Smooth muscle cell (in vitro differentiated cells): ENCODE data around the gene LCE1C. TPM values are rescaled to one million over a fixed set of nuclear protein-coding genes. Genes with fewer than 3 reads are reported as not detected.

ENCODE experiments used
- DNase-seq: peaks from one replicate; lab custom pipeline; 2025; ENCODE audit not compliant: unreplicated experiment; lab: John Stamatoyannopoulos, UW
- H2AFZ ChIP-seq: fragments of 200-600 bp; sonication (generic); 2 replicates; pipeline ENCODE4 v1.6.0; 2016; ENCODE audit warnings: antibody characterized with exemption, low read depth, mild to moderate bottlenecking
- H3F3A ChIP-seq: fragments of 200-600 bp; sonication (generic); 2 replicates; pipeline ENCODE4 v1.6.0; 2017; ENCODE audit warnings: antibody characterized with exemption, low read depth
- H3K27ac ChIP-seq: fragments of 200-600 bp; sonication (generic); 2 replicates; pipeline ENCODE4 v1.5.1; 2016; ENCODE audit warnings: low read depth, mild to moderate bottlenecking
- H3K27me3 ChIP-seq: fragments of 200-600 bp; sonication (generic); 2 replicates; pipeline ENCODE4 v1.6.1; 2016; ENCODE audit warnings: low read depth, mild to moderate bottlenecking
- H3K36me3 ChIP-seq: fragments of 200-600 bp; sonication (generic); 2 replicates; pipeline ENCODE4 v1.5.1; 2016; ENCODE audit warnings: low read depth
- H3K4me1 ChIP-seq: fragments of 200-600 bp; sonication (generic); 2 replicates; pipeline ENCODE4 v1.5.1; 2016; ENCODE audit warnings: low read depth
- H3K4me2 ChIP-seq: fragments of 200-600 bp; sonication (generic); 2 replicates; pipeline ENCODE4 v1.6.0; 2016; ENCODE audit warnings: mild to moderate bottlenecking
- H3K4me3 ChIP-seq: fragments of 200-600 bp; sonication (generic); 2 replicates; pipeline ENCODE4 v1.5.1; 2016; ENCODE audit warnings: mild to moderate bottlenecking
- H3K79me2 ChIP-seq: fragments of 200-600 bp; sonication (generic); 2 replicates; pipeline ENCODE4 v1.6.0; 2016; ENCODE audit warnings: low read depth, mild to moderate bottlenecking
- H3K9ac ChIP-seq: fragments of 200-600 bp; sonication (generic); 2 replicates; pipeline ENCODE4 v1.6.0; 2016; ENCODE audit warnings: low read depth
- H3K9me3 ChIP-seq: fragments of 200-600 bp; sonication (generic); replicated peaks from 2 replicates; pipeline ENCODE4 v1.5.1; 2016; ENCODE audit warnings: low read depth
- H4K20me1 ChIP-seq: fragments of 200-600 bp; sonication (generic); 2 replicates; pipeline ENCODE4 v1.6.0; 2016; ENCODE audit warnings: low read depth
- WGBS: methylation state at CpG from one replicate; pipeline ENCODE4 v1.1.7; 2016; ENCODE audit warnings: low lambda C conversion rate; 5-methylcytosine and 5-hydroxymethylcytosine counted together
- polyA plus RNA-seq: library from polyadenylated mRNA; unstranded; fragments of >200 nt; fragmentation: Nextera tagmentation; extraction: Ambion mirVana; gene quantifications from 2 replicates; pipeline ENCODE4 v1.2.1, GENCODE V29; 2016
- total RNA-seq: library from RNA; depleted of rRNA; stranded (reverse); fragments of >200 nt; gene quantifications from 2 replicates; pipeline ENCODE4 v1.2.3, GENCODE V29; 2014
- TF ChIP-seq, protein P1 (sequence below): fragments of 200-600 bp; sonication (generic); IDR thresholded peaks from 2 replicates; pipeline ENCODE4 v1.5.1; 2017; ENCODE audit warnings: borderline replicate concordance, mild to moderate bottlenecking, antibody characterized with exemption; ENCODE audit not compliant: insufficient read depth, poor library complexity, severe bottlenecking

Gene LCE1C
- total and polyA plus RNA-seq, 2 experiments from 2014 or later: not detected

DNA sequence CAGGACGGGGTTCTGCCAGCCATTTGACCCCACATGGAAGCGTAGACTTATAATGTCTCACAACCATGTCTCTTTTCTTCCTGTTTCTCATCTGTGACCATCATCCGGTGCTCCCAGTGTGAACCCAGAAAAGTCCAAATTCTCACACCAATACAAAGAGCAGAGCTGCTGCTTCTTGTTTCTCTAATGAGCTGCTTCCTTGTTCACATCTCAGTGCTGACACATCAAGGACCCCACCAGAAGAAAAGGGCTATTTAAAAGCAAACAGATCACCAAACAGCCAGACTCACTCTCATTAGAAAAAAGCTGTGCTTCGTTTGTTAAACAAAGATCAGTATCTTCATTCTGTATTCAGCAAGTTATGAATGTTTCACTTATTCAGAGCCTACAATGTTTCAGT, 10.8 kb downstream of the LCE1C start:
- Histone ChIP-seq H3K4me2 (no peak overlapping the region), H3K79me2 (no peaks in the 10 kb centered on the region), H3F3A (no peaks in the 10 kb centered on the region), H4K20me1 (no peaks in the 10 kb centered on the region), H3K36me3 (no peaks in the 10 kb centered on the region), H3K27me3 (no peaks in the 10 kb centered on the region), H3K9me3 (peaks cover 3% of the 10 kb centered on the region), H3K4me3 (no peak overlapping the region), H2AFZ (no peak overlapping the region), H3K4me1 (no peaks in the 10 kb centered on the region), H3K27ac (no peak overlapping the region), H3K9ac (no peak overlapping the region)
- no peak for DNase-seq
- TF ChIP-seq, protein P1, sequence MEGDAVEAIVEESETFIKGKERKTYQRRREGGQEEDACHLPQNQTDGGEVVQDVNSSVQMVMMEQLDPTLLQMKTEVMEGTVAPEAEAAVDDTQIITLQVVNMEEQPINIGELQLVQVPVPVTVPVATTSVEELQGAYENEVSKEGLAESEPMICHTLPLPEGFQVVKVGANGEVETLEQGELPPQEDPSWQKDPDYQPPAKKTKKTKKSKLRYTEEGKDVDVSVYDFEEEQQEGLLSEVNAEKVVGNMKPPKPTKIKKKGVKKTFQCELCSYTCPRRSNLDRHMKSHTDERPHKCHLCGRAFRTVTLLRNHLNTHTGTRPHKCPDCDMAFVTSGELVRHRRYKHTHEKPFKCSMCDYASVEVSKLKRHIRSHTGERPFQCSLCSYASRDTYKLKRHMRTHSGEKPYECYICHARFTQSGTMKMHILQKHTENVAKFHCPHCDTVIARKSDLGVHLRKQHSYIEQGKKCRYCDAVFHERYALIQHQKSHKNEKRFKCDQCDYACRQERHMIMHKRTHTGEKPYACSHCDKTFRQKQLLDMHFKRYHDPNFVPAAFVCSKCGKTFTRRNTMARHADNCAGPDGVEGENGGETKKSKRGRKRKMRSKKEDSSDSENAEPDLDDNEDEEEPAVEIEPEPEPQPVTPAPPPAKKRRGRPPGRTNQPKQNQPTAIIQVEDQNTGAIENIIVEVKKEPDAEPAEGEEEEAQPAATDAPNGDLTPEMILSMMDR: no peak
- WGBS: 57% methylated on average over 4 of the region's 4 CpGs

DNA sequence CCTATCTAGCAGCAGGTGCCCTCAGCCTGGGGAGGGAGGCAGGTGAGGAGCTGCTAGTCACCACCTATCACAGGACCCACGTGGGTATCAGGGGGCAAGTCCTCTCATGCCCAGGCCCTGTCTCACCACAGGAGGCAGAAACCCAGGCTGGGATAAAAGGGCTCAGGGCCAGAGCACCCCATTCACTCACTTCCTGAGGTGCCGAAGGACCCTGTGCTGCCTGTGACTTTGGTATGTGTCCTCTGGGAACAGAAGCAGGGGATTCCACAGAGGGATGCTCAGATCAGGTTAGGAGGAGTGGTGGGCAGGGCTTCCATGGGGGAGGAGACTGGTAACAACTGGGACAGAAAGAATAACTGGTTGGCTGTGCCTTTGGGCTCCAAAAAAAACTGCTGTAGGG, 20.4 kb downstream of the LCE1C start, which contains the start of gene LCE1E:
TSS of gene LCE1E (plus strand) at position 181 of the 400 bp plus-strand sequence. CDS start 1,043 bp downstream, outside the sequence.
- Histone ChIP-seq H3K9me3 (peaks cover 10% of the 10 kb centered on the region), H3K4me1 (no peaks in the 10 kb centered on the region), H3K27ac (no peak within 1 kb of the TSS), H3K27me3 (no peaks in the 10 kb centered on the region), H3F3A (no peaks in the 10 kb centered on the region), H3K9ac (no peak within 1 kb of the TSS), H4K20me1 (no peaks in the 10 kb centered on the region), H3K79me2 (no peaks in the 10 kb centered on the region), H3K4me2 (no peak within 1 kb of the TSS), H3K36me3 (no peaks in the 10 kb centered on the region), H3K4me3 (no peak within 1 kb of the TSS), H2AFZ (no peak within 1 kb of the TSS)
- TF ChIP-seq, protein P1: no peak
- DNase-seq: no peak
- 44% methylated on average over 2 of the region's 2 CpGs for whole genome bisulfite sequencing

DNA sequence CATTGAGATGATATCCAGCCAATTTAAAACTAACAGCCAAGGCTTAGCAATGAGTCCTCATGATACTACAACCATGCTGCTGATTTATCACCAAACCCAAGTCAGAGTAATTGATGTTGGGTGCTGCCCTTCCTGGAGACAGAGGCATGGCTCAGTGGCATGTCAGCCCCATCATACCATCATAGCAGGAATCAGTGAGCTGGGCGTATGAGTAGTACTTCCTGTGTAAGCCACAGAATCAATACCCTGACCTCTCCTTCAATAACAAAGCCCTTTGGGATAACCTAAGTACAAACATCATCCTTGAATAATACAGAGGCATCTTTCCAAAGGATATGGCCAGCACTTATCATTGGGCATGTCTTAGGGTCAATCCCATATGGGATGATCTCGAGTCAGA, 23.4 kb downstream of the LCE1C start:
- 51% methylated on average over 2 of the region's 2 CpGs for WGBS

More for the DNA sequence above, 23.4 kb downstream of the LCE1C start:
- peaks cover 3% of the 10 kb centered on the region for H3K9me3 ChIP-seq
- no peak overlapping the region for H3K27ac ChIP-seq
- H3K36me3 ChIP-seq: no peaks in the 10 kb centered on the region
- TF ChIP-seq, protein P1: no peak
- H3K4me1 ChIP-seq: no peaks in the 10 kb centered on the region
- H3K4me2 ChIP-seq: no peak overlapping the region
- H3K27me3 ChIP-seq: no peaks in the 10 kb centered on the region
- H3K9ac ChIP-seq: no peak overlapping the region
- H3F3A ChIP-seq: no peaks in the 10 kb centered on the region
- DNase-seq: no peak
- H4K20me1 ChIP-seq: no peaks in the 10 kb centered on the region
- no peak overlapping the region for H2AFZ ChIP-seq
- no peak overlapping the region for H3K4me3 ChIP-seq
- H3K79me2 ChIP-seq: no peaks in the 10 kb centered on the region
